Breast epithelium (tissue), 4 donors: Measurements from ENCODE around the gene DPM1. TPM values are rescaled to one million over a fixed set of nuclear protein-coding genes. Genes with fewer than 3 reads are reported as not detected.

Experiments used
- DNase-seq, 2 donors: peaks; one replicate each; pipeline ENCODE4 v3.0.0-alpha.2; 2019; ENCODE audit warnings: low spot score in 2 of 2
- H3K27ac ChIP-seq, 2 donors: fragments of 200-600 bp; sonication (generic) in 1 of 2; one replicate each; pipeline ENCODE4 v1.5.1; 2016 to 2019; ENCODE audit warnings: mild to moderate bottlenecking in 1 of 2
- H3K27me3 ChIP-seq, 2 donors: fragments of 200-600 bp; sonication (generic) in 1 of 2; one replicate each; pipeline versions ENCODE4 v1.5.1 to v1.6.0; 2017 to 2019; ENCODE audit warnings: control low read depth in 1 of 2, mild to moderate bottlenecking in 1 of 2
- H3K36me3 ChIP-seq: fragments of 200-600 bp; one replicate; pipeline ENCODE4 v1.5.1; 2019
- H3K4me1 ChIP-seq, 2 donors: fragments of 200-600 bp; sonication (generic); one replicate each; pipeline ENCODE4 v1.5.1; 2016 to 2019; ENCODE audit warnings: control low read depth in 1 of 2
- H3K4me3 ChIP-seq, 3 donors: fragments of 200-600 bp; sonication (generic); 1 replicate in 2 of 3; 2 replicates in 1 of 3; pipeline ENCODE4 v1.5.1; 2016 to 2019; ENCODE audit warnings: mild to moderate bottlenecking in 3 of 3, moderate library complexity in 2 of 3
- H3K9me3 ChIP-seq, 2 donors: fragments of 200-600 bp; sonication (generic) in 1 of 2; one replicate each; pipeline ENCODE4 v1.5.1; 2016 to 2019; ENCODE audit warnings: control low read depth in 1 of 2
- POLR2A ChIP-seq: fragments of 450-650 bp; IDR thresholded peaks from one replicate; pipeline ENCODE4 v1.6.1; 2016; ENCODE audit warnings: antibody characterized with exemption, mild to moderate bottlenecking, moderate library complexity
- POLR2AphosphoS5 ChIP-seq, 3 donors: sonication (generic); formaldehyde crosslinking; IDR thresholded peaks; one replicate each; pipeline ENCODE4 v1.6.1; 2017; ENCODE audit warnings: antibody characterized with exemption in 3 of 3
- intact Hi-C: fragments of 100-400 bp; cut with DNase I; formaldehyde crosslinking; loops from one replicate; pipeline ENCODE4 v1.15.1; 2023; ENCODE audit warnings: low total_unique reads
- total RNA-seq, 3 donors: library from RNA; depleted of rRNA; stranded (reverse); fragments of >200 nt; gene quantifications; one replicate each; pipeline ENCODE4 v1.1.0, GENCODE V29; 2016
- TF ChIP-seq, protein P1 (sequence below), 3 donors: fragments of 450-650 bp; IDR thresholded peaks; one replicate each; pipeline ENCODE4 v1.5.1; 2016 to 2017; ENCODE audit warnings: antibody characterized with exemption in 3 of 3, mild to moderate bottlenecking in 3 of 3, moderate library complexity in 3 of 3

The DPM1 gene
- total RNA-seq, 3 donors from 2014 or later: 43.4 to 61.2 (median 53.4) TPM

DNA sequence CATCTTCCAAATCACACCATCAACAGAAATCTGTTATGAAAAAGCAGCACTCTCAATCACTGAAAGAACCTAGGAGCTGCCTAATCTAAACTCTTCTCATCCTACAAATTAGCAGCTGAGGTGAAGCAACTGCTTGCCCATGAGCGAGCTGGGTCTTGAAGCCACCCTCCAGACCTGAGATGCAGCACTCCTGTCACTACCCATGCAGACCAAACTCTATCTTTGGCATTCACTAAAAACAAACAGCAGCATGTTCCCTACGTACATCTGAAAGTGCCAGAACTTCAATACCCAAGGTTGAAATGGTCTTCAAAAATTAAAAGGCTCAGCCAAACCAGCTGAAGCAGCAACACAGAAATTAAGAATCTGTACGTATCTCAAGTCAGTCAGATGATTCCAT lies 41.4 kb downstream of the DPM1 start:
- intact Hi-C loops: no loop called here
- Histone ChIP-seq H3K27ac (no peak overlapping the region), H3K4me1 (peaks cover 3 to 5% of the 10 kb centered on the region in 2 donors), H3K4me3 (no peak overlapping the region), H3K9me3 (no peaks in the 10 kb centered on the region), H3K36me3 (no peaks in the 10 kb centered on the region), H3K27me3 (no peaks in the 10 kb centered on the region)
- DNase-seq: no peak
- no peak for TF ChIP-seq POLR2AphosphoS5 (IDR thresholded peaks at IDR 0.05)
- TF ChIP-seq, protein P1, sequence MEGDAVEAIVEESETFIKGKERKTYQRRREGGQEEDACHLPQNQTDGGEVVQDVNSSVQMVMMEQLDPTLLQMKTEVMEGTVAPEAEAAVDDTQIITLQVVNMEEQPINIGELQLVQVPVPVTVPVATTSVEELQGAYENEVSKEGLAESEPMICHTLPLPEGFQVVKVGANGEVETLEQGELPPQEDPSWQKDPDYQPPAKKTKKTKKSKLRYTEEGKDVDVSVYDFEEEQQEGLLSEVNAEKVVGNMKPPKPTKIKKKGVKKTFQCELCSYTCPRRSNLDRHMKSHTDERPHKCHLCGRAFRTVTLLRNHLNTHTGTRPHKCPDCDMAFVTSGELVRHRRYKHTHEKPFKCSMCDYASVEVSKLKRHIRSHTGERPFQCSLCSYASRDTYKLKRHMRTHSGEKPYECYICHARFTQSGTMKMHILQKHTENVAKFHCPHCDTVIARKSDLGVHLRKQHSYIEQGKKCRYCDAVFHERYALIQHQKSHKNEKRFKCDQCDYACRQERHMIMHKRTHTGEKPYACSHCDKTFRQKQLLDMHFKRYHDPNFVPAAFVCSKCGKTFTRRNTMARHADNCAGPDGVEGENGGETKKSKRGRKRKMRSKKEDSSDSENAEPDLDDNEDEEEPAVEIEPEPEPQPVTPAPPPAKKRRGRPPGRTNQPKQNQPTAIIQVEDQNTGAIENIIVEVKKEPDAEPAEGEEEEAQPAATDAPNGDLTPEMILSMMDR (IDR thresholded peaks at IDR 0.05): no peak
- TF ChIP-seq POLR2A: no peak

DNA sequence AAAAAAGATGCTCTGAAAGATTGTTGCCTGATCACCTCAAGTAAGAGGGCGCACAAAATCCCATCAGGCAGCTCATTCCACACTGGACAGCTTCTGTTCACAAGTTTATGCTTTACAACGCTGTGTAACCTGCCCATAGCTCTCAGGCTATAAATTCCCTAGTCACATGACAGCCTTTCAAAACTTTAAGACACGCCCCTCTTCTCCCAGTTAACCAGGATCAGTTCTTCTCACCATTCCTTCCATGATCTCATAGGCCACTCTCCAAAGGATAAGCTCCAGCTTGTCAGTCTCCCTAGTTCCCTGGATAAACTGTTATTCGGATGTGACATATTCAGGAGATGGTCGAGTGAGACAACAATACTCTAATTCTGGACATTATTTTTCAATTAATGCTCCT lies 42.1 kb downstream of the DPM1 start:
- Histone ChIP-seq H3K27ac (no peak overlapping the region), H3K4me1 (peaks cover 0 to 5% of the 10 kb centered on the region in 2 donors), H3K4me3 (no peak overlapping the region), H3K36me3 (no peaks in the 10 kb centered on the region), H3K27me3 (no peaks in the 10 kb centered on the region), H3K9me3 (no peaks in the 10 kb centered on the region)
- intact Hi-C loops: no loop called here
- DNase-seq: no peak
- TF ChIP-seq POLR2A: no peak
- no peak for TF ChIP-seq POLR2AphosphoS5 (IDR thresholded peaks at IDR 0.05)
- TF ChIP-seq, protein P1 (IDR thresholded peaks at IDR 0.05): no peak

DNA sequence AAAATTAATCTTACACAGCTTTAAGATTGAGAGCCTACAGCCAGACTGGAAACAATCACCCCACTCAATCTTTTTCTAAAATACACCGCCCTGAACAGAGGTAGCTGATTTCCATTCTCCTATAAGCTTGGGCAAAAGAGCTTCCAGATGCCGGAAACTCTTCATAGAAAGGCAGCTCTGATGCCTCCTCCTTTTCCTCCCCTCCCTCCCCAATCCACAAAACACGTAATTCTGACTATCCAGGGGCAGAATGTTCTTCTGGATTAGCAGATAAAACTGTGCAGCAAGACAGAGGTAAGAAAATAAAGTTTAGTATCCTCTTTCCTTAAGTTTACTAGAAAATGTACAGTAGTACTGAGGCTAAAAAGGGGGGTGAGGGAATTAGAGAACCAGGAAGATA lies 42.9 kb downstream of the DPM1 start:
- no peak overlapping the region for H3K27ac ChIP-seq
- peaks cover 0 to 5% of the 10 kb centered on the region in 2 donors for H3K4me1 ChIP-seq

DNA sequence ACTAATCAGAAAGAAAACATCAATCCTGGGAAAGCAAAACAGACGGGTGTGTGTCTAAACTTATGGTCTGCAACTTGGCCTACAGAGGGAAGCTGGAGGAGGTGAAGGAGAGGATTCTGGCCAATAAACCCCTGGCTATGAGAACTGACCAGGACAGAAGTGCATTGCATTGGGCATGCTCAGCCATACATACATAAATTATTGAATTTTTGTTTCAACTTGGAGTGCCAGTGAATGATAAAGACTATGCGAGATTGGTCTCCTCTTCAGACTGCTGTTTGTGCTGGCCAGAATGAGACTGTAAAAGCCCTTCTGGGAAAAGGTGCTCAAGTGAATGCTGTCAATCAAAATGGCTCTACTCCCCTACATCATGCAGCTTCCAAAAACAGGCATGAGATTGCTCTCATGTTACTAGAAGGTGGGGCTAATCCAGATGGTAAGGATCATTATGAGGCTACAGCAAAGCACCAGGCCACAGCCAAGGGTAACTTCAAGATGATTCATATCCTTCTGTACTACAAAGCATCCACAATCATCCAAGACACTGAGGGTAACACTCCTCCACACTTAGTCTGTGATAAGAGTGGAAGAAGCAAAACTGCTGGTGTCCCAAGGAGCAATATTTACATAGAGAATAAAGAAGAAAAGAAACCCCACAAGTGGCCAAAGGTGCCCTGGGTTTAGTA lies 44.5 kb downstream of the DPM1 start:
- no peak for DNase-seq
- Histone ChIP-seq H3K9me3 (no peaks in the 10 kb centered on the region), H3K4me1 (peaks cover 0 to 5% of the 10 kb centered on the region in 2 donors), H3K4me3 (no peak overlapping the region), H3K36me3 (no peaks in the 10 kb centered on the region), H3K27ac (no peak overlapping the region), H3K27me3 (no peaks in the 10 kb centered on the region)
- TF ChIP-seq POLR2A: no peak
- TF ChIP-seq, protein P1 (IDR thresholded peaks at IDR 0.05): no peak
- no peak for TF ChIP-seq POLR2AphosphoS5 (IDR thresholded peaks at IDR 0.05)
- intact Hi-C loops: no loop called here

More for the DNA sequence above, 42.9 kb downstream of the DPM1 start:
- Histone ChIP-seq H3K36me3 (no peaks in the 10 kb centered on the region), H3K4me3 (no peak overlapping the region), H3K27me3 (no peaks in the 10 kb centered on the region), H3K9me3 (no peaks in the 10 kb centered on the region)
- intact Hi-C loops: no loop called here
- TF ChIP-seq, protein P1 (IDR thresholded peaks at IDR 0.05): no peak
- TF ChIP-seq POLR2AphosphoS5 (IDR thresholded peaks at IDR 0.05): no peak
- TF ChIP-seq POLR2A: no peak
- DNase-seq: no peak

DNA sequence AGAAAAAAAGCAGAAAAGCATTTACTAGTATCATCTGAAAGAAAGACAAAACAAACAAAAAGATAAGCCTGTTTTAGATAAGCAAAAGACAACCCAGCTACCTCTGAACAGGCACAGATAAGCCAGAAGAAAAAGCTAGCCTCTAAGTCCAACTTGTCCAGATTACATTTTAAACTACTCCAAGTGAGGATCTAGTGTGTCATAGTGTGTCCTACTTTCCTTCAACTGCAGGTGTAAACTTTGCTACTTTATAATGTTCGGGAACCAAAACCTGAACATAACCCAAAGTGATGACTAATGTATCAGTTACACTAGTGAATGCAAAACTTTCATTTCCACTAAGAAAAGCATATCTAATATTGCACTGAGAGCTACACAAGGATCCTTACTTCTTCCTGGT lies 46.6 kb downstream of the DPM1 start:
- Histone ChIP-seq H3K27ac (no peak overlapping the region), H3K9me3 (no peaks in the 10 kb centered on the region), H3K4me3 (no peak overlapping the region), H3K36me3 (no peaks in the 10 kb centered on the region), H3K27me3 (no peaks in the 10 kb centered on the region), H3K4me1 (peaks cover 0 to 5% of the 10 kb centered on the region in 2 donors)
- intact Hi-C loops: no loop called here
- TF ChIP-seq POLR2AphosphoS5 (IDR thresholded peaks at IDR 0.05) (no peak), POLR2A (no peak)
- TF ChIP-seq, protein P1 (IDR thresholded peaks at IDR 0.05): no peak
- no peak for DNase-seq
